Activated CD8-positive, alpha-beta T cell treated with anti-CD3 and anti-CD28 coated beads for 36 hours (primary cell): Measurements from ENCODE around the gene CLEC2B. TPM values are rescaled to one million over a fixed set of nuclear protein-coding genes. Genes with fewer than 3 reads are reported as not detected.

ENCODE experiments used
- ATAC-seq: fragments of 200-7000 bp; cut with Tn5 transposase; one replicate; pipeline ENCODE4 v1.10.0; 2021; ENCODE audit warnings: mild to moderate bottlenecking, moderate library complexity
- CTCF ChIA-PET: fragments of 350-600 bp; sonication (Branson Sonifier 250); formaldehyde crosslinking; loops from one replicate; lab custom pipeline; 2021; ENCODE audit warnings: antibody characterized with exemption; lab: Charles Lee
- POLR2A ChIA-PET: fragments of 350-600 bp; sonication (Branson Sonifier 250); formaldehyde crosslinking; loops from one replicate; lab custom pipeline; 2021; ENCODE audit warnings: antibody characterized with exemption; lab: Charles Lee
- DNase-seq: peaks from one replicate; pipeline ENCODE4 v3.0.0-alpha.2; 2020
- H3K27ac Mint-ChIP-seq: one replicate; pipeline ENCODE4 v1.8.0; 2021; ENCODE audit warnings: mild to moderate bottlenecking, mixed read lengths
- H3K27me3 Mint-ChIP-seq: one replicate; pipeline ENCODE4 v1.8.0; 2021; ENCODE audit warnings: mixed read lengths
- H3K36me3 Mint-ChIP-seq: one replicate; pipeline ENCODE4 v1.8.0; 2021; ENCODE audit warnings: low read depth, mixed read lengths
- H3K4me1 Mint-ChIP-seq: one replicate; pipeline ENCODE4 v1.8.0; 2021; ENCODE audit warnings: low read depth, mixed read lengths
- H3K4me3 Mint-ChIP-seq: one replicate; pipeline ENCODE4 v1.8.0; 2021; ENCODE audit warnings: mild to moderate bottlenecking, moderate library complexity, mixed read lengths
- H3K9me3 Mint-ChIP-seq: one replicate; pipeline ENCODE4 v1.8.0; 2021; ENCODE audit warnings: mixed read lengths
- CTCF ChIP-seq: fragments of 200-600 bp; IDR thresholded peaks from one replicate; pipeline ENCODE4 v1.8.0; 2022; ENCODE audit warnings: antibody characterized with exemption, mild to moderate bottlenecking
- intact Hi-C: fragments of 100-400 bp; cut with micrococcal nuclease; formaldehyde crosslinking; loops from one replicate; pipeline ENCODE4 v1.10.0; 2022
- total RNA-seq, 2 experiments: library from RNA; stranded (reverse); gene quantifications; one replicate each; pipeline ENCODE4 v1.2.3, GENCODE V29; 2021

Gene CLEC2B
- total RNA-seq, 2 experiments from 2014 or later = 38.4 to 43.2 TPM

DNA sequence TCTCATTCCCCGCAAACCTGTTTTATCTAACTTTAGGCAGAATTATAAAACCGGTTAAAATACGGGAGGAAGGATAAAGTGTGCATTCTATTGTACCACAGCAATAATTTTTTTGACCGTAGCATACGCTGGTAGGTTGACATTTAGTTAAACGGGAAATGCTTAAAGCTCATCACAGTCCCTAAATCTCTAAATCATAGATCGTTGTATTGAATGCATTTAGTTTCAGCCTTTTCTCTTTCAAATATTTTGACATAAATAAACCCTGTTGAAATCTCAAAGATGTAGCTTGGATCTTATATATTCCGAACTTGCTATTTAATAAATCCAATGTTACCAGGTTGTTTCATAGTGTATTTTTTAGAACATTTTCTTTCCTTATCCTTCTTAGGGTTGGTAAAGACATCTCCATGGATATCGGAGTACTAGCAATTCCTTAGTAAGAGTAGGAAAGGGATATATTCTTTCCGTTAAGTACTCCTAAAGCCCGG lies 798 bp downstream of the CLEC2B start:
- ChIA-PET POLR2A (interaction anchor here (0.8 to 7.6 kb wide), 10 partner anchors 12 to 687 kb away, joined by 3 to 292 read pairs (median 14); partner anchors contain the start of genes CD69 and CLEC2D), CTCF (interaction anchor here (0.9 to 3.5 kb wide), 9 partner anchors 53 to 125 kb away, joined by 3 to 21 read pairs (median 3); partner anchors contain the start of gene CD69)
- no peak for TF ChIP-seq CTCF
- DNase-seq (no peak), ATAC-seq (no peak)
- no peaks in the 10 kb centered on the region for H3K27me3 Mint-ChIP-seq
- intact Hi-C loops = loop anchor here (5.0 kb wide), 3 partner anchors 56 to 71 kb away; no protein-coding TSS in a partner anchor
- peaks cover 34% of the 10 kb centered on the region for H3K4me1 Mint-ChIP-seq
- peak overlapping the region; percentile 85 for H3K4me3 Mint-ChIP-seq
- peak overlapping the region; percentile 89 for H3K27ac Mint-ChIP-seq
- peaks cover 9% of the 10 kb centered on the region for H3K9me3 Mint-ChIP-seq
- peaks cover 33% of the 10 kb centered on the region for H3K36me3 Mint-ChIP-seq

DNA sequence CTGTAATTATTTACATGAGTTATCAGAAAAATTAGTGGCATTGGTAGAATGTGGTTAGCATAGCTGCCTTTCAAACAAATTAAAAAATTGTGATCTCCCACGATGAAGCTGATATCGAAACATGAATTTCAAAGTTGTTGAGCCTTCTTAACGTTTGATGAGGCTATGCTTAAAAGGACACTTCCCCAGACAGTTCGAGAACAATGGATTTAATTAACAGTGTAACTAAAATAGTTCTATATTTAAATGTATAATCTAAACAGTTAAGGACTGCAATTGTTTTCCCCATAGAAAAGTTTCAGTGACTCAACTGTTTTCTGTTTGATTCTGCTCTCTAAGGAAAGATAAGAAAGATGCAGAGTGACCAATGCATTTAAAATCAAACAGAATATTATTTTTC lies 1.6 kb downstream of the CLEC2B start:
- H3K9me3 Mint-ChIP-seq = peaks cover 17% of the 10 kb centered on the region
- no peak for TF ChIP-seq CTCF
- intact Hi-C loops = loop anchor here (5.0 kb wide), 3 partner anchors 55 to 70 kb away; no protein-coding TSS in a partner anchor
- peaks cover 38% of the 10 kb centered on the region for H3K4me1 Mint-ChIP-seq
- H3K27me3 Mint-ChIP-seq = no peaks in the 10 kb centered on the region
- POLR2A ChIA-PET = interaction anchor here (1.0 to 7.6 kb wide), 16 partner anchors 12 to 694 kb away, joined by 3 to 292 read pairs (median 5); partner anchors contain the start of genes CD69 and CLEC2D
- DNase-seq (no peak), ATAC-seq (no peak)
- CTCF ChIA-PET = interaction anchor here (1.2 to 3.5 kb wide), 9 partner anchors 39 to 125 kb away, joined by 3 to 21 read pairs (median 8); partner anchors contain the start of gene CD69
- peak overlapping the region; percentile 85 for H3K4me3 Mint-ChIP-seq
- H3K36me3 Mint-ChIP-seq = peaks cover 41% of the 10 kb centered on the region
- H3K27ac Mint-ChIP-seq = peak overlapping the region; percentile 93

DNA sequence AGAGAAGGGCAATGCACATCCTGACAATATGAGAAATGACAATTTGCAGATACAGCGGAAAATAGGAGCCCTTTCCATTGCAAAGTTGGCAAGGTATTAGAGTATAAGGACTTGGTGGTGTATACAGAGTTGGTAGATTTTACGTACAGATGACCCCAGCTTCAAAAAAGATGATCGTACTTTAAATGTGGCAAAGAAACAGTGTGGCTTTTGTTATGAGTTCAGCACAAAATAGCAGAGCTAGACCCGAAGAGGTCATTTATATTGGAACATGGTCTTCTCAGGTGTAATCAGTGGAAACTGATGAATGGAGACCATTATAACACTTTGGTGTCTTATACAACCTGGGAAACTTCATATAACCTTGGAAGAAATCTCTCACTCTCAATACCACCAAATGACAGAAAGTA lies 2.3 kb downstream of the CLEC2B start:
- intact Hi-C loops = loop anchor here (5.0 kb wide), 3 partner anchors 55 to 70 kb away; no protein-coding TSS in a partner anchor
- POLR2A ChIA-PET = interaction anchor here (0.7 to 7.6 kb wide), 18 partner anchors 18 to 694 kb away, joined by 3 to 292 read pairs (median 6); partner anchors contain the start of genes CD69 and CLEC2D
- DNase-seq (no peak), ATAC-seq (peak; percentile 8)
- H3K27me3 Mint-ChIP-seq = no peaks in the 10 kb centered on the region
- H3K4me3 Mint-ChIP-seq = peak overlapping the region; percentile 85
- peak overlapping the region; percentile 93 for H3K27ac Mint-ChIP-seq
- H3K4me1 Mint-ChIP-seq = peaks cover 37% of the 10 kb centered on the region
- peaks cover 19% of the 10 kb centered on the region for H3K9me3 Mint-ChIP-seq
- CTCF ChIA-PET = interaction anchor here (0.7 to 3.5 kb wide), 11 partner anchors 10 to 124 kb away, joined by 3 to 21 read pairs (median 6); partner anchors contain the start of gene CD69
- peaks cover 42% of the 10 kb centered on the region for H3K36me3 Mint-ChIP-seq
- TF ChIP-seq CTCF = no peak

GRCh38 chr12:9864913-9865675 lies 4.1 kb downstream of the CLEC2B start:
- intact Hi-C loops = loop anchor here (5.0 kb wide), 3 partner anchors 53 to 68 kb away; no protein-coding TSS in a partner anchor
- H3K9me3 Mint-ChIP-seq = peaks cover 19% of the 10 kb centered on the region
- ChIA-PET CTCF (interaction anchor here (0.6 to 3.0 kb wide), 7 partner anchors 42 to 344 kb away, joined by 3 to 9 read pairs (median 4); no protein-coding TSS in a partner anchor), POLR2A (interaction anchor here (0.9 to 7.6 kb wide), 8 partner anchors 13 to 220 kb away, joined by 3 to 292 read pairs (median 4); partner anchors contain the start of genes CD69 and CLEC2D)
- H3K36me3 Mint-ChIP-seq = peaks cover 47% of the 10 kb centered on the region
- H3K27me3 Mint-ChIP-seq = no peaks in the 10 kb centered on the region
- peak overlapping the region; percentile 93 for H3K27ac Mint-ChIP-seq
- ATAC-seq (peak; percentile 40), DNase-seq (no peak)
- no peak for TF ChIP-seq CTCF
- H3K4me1 Mint-ChIP-seq = peaks cover 38% of the 10 kb centered on the region
- H3K4me3 Mint-ChIP-seq = peak overlapping the region; percentile 85
